ENCODE measurements around the gene NOP14. TPM values are rescaled to one million over a fixed set of nuclear protein-coding genes. Genes with fewer than 3 reads are reported as not detected.

The NOP14 gene
- total and polyA plus RNA-seq, 2 of the 8 experiments (the other 6 are each of a cell fraction or from before 2014, with no cell fraction given), result 8.6 to 45.3 TPM

DNA sequence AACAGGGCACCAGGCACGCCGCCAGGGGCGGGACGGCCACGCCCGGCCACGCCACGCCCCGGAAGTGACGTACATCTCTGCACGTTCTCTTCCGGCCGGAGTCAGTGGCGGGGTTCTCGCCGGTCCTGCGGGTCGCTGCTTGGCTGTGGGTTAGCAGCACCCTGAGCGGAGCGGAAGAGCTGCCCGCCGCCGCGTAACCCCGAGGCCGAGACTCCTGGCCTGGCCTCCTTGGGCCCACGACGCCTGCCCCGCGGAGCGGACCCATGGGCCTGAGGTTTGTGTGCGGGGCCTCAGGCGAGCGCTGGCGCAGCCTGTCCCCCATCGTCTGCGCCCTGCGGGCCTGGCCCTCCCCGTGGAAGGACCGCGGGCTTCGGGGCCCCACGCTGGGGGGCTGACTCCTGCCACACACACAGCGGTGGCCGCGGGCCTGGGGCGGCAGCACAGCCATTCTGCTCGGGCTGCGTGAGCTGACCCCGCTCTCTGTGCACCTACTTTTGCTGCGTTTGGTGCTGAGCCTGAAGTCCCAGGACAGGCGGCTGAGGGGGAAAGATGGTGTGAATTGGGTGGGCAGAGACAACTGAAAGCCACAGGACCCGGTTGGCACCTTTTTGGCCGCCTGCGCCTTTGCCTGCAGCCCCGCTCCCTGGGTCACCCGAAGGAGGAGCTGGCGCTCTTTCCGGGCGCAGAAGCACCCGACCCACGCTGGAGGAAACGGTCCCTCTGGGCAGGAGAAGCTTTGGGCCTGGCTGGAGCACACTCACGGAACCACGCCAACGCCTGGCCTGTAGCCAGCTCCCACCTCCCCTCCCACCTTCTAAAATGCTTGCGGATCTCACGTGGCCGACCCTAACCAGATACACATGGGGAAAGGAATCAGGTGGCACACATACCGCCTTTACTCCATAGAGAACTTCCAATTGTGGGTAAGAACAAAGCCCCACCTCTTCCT, 28.1 kb downstream of the NOP14 start:
- Histone ChIP-seq H3K23ac (ENCODE audit: insufficient read length) (no peak overlapping the region), H3K79me1 (ENCODE audit: low read depth, low read length) (peaks cover 9% of the 10 kb centered on the region), H3K18ac (ENCODE audit: extremely low read depth, low read length) (peak overlapping the region; percentile 93), H3K79me2 (ENCODE audit: control insufficient read depth in 1 of 2, insufficient read depth in 2 of 2, low read length in 2 of 2) (peaks cover 0 to 19% of the 10 kb centered on the region in 2 experiments; a peak in 2 of 4 replicates), H2BK15ac (ENCODE audit: low read length) (no peak overlapping the region; the same call in 1 of the 2 replicates), H3K4ac (replicated peaks; ENCODE audit: insufficient read length, low read depth, low read length) (peak overlapping the region; percentile 42), H4K5ac (ENCODE audit: insufficient read length, low read depth, low read length) (peak overlapping the region; percentile 78), H2BK5ac (ENCODE audit: low read depth, low read length) (peak overlapping the region; percentile 94; the same call in 1 of the 2 replicates), H3K23me2 (ENCODE audit: low read depth, low read length) (peaks cover 15% of the 10 kb centered on the region), H3K27me3 (replicated peaks in 1 of 4; ENCODE audit: control insufficient read depth in 3 of 4, extremely low read depth in 1 of 4, insufficient read depth in 3 of 4, low read length in 3 of 4) (no peaks in the 10 kb centered on the region), H4K8ac (ENCODE audit: extremely low read depth, insufficient read depth, low read length) (peak overlapping the region; percentile 94; the same call in 1 of the 2 replicates), H3K9me3 (ENCODE audit: insufficient read depth in 2 of 2, low read depth in 1 of 2, low read length in 1 of 2) (no peaks in the 10 kb centered on the region; a peak in 1 of 4 replicates), H2BK12ac (ENCODE audit: low read depth, low read length) (no peak overlapping the region), H3K4me1 (replicated peaks in 1 of 4; ENCODE audit: control insufficient read depth in 3 of 4, insufficient read depth in 4 of 4, low read length in 3 of 4) (peaks cover 0 to 14% (median 7%) of the 10 kb centered on the region in 4 experiments; a peak in 6 of 7 replicates), H2AFZ (ENCODE audit: low read length) (no peak overlapping the region), H2AK5ac (ENCODE audit: low read depth, low read length) (0 out of 2 replicates have a peak overlapping the region, but pooled peaks have one; percentile 61), H3K56ac (replicated peaks; ENCODE audit: insufficient read length, low read depth, low read length) (peak overlapping the region; percentile 25), H3K9ac (replicated peaks in 1 of 4; ENCODE audit: extremely low read depth in 1 of 4, low read depth in 3 of 4, low read length in 3 of 4) (peak overlapping the region; percentile 70 to 81 (median 79)), H2BK120ac (replicated peaks; ENCODE audit: low read depth, low read length) (no peak overlapping the region), H4K20me1 (replicated peaks in 1 of 2; ENCODE audit: control insufficient read depth in 1 of 2, insufficient read depth in 2 of 2, low read length in 2 of 2) (peaks cover 10 to 31% of the 10 kb centered on the region in 2 experiments), H3K4me3 (ENCODE audit: extremely low read depth in 1 of 4, insufficient read depth in 2 of 4, low read depth in 3 of 4, low read length in 4 of 4) (peak overlapping the region; percentile 79 to 83 (median 82)), H3K36me3 (ENCODE audit: control insufficient read depth in 2 of 4, insufficient read depth in 4 of 4, low read length in 3 of 4) (peaks cover 13 to 35% (median 28%) of the 10 kb centered on the region in 4 experiments), H3K4me2 (ENCODE audit: insufficient read depth in 1 of 2, low read depth in 2 of 2, low read length in 2 of 2) (peak overlapping the region; percentile 88 to 94), H4K91ac (replicated peaks; ENCODE audit: insufficient read length, low read length) (peak overlapping the region; percentile 52), H3K27ac (ENCODE audit: low read depth, low read length) (peak overlapping the region; percentile 73; the same call in 1 of the 2 replicates), H2BK20ac (ENCODE audit: low read length) (no peak overlapping the region), H3K14ac (ENCODE audit: insufficient read length) (no peak overlapping the region)
- 3% methylated on average over 44 of the region's 70 CpGs; no CpG with 5 or more reads in 1 of the 2 experiments for WGBS, 2 experiments (ENCODE audit: extremely low coverage in 1 of 2, insufficient coverage in 1 of 2, insufficient read length in 1 of 2, insufficient replicate concordance in 2 of 2, low coverage in 1 of 2, low lambda C conversion rate in 2 of 2, missing lambda C conversion rate in 1 of 2)
- ChIA-PET CTCF (ENCODE audit: partially characterized antibody) (interaction anchor here (0.8 to 2.0 kb wide), 10 partner anchors 10 to 173 kb away, joined by 3 to 11 read pairs (median 3); no protein-coding TSS in a partner anchor), POLR2A (ENCODE audit: partially characterized antibody) (interaction anchor here (0.6 to 6.0 kb wide), 17 partner anchors 9 to 312 kb away, joined by 3 to 45 read pairs (median 5); partner anchors contain the start of genes GRK4, NOP14 and TNIP2)
- DNase-seq (ENCODE audit: low read depth in 1 of 2, low spot score in 2 of 2) (peak; percentile 49 to 97), FAIRE-seq (no peak)
- TF ChIP-seq RXRA (IDR thresholded peaks at IDR 0.05; ENCODE audit: insufficient read depth, low read depth, low read length) (no peak), RAD21 (IDR thresholded peaks at IDR 0.05 in 1 of 2, conservative IDR thresholded peaks at IDR 0.05 in 1 of 2; ENCODE audit: low read depth in 2 of 2, low read length in 2 of 2) (no peak), TAF7 (optimal IDR thresholded peaks at IDR 0.05; ENCODE audit: borderline replicate concordance, low read depth, low read length) (peak; percentile 61), PHF8 (conservative IDR thresholded peaks at IDR 0.05; ENCODE audit: low read depth, low read length) (peak; percentile 95), JUND (IDR thresholded peaks at IDR 0.05; ENCODE audit: low read length) (no peak), BRCA1 (IDR thresholded peaks at IDR 0.05; ENCODE audit: low read depth, low read length) (no peak), GTF2F1 (IDR thresholded peaks at IDR 0.05; ENCODE audit: borderline replicate concordance, low read depth, low read length) (no peak), CREB1 (IDR thresholded peaks at IDR 0.05) (peak; percentile 91), SP1 (IDR thresholded peaks at IDR 0.05; ENCODE audit: low read depth, low read length) (0 out of 2 replicates have a peak, but pooled peaks have one; percentile 18), SIN3A (conservative IDR thresholded peaks at IDR 0.05 in 1 of 2, IDR thresholded peaks at IDR 0.05 in 1 of 2; ENCODE audit: low read depth in 1 of 2, low read length in 2 of 2) (peak in 1 of 2 experiments; percentile 43; a peak in 1 of 4 replicates)
